ENCODE measurements around the gene VAV3. TPM values are rescaled to one million over a fixed set of nuclear protein-coding genes. Genes with fewer than 3 reads are reported as not detected.
"Not testable (repeated sequence)": the region's sequence is repeated elsewhere in the genome, so short reads cannot be mapped to it uniquely, and the experiment has no call there.

Gene VAV3
- polyA plus RNA-seq, 1 experiment: not detected

DNA sequence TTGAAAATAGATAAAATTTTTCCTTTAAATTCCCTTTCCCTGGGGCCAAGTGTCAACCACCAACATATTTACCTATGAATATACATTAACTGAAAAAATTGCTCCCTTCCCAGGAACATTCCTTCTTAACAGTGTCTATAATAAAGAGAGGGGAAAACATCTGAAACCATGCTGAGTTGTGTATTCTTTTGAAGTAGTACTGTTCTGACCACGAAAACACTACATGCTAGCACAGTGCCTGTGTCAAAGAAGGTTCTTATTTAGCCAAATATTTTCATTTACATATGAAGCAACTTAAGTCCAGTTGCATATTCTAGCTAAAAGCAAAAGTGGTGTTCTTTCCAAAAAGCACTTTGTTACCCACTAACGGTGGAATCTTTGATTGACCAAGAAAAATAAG, 311.2 kb downstream of the VAV3 start:
- Histone ChIP-seq H3K4me3 (ENCODE audit: low read depth, low read length) (no peak overlapping the region), H3K36me3 (ENCODE audit: control insufficient read depth, insufficient read depth, low read length) (no peaks in the 10 kb centered on the region), H3K27me3 (ENCODE audit: control insufficient read depth, insufficient read depth, low read length) (no peaks in the 10 kb centered on the region)
- TF ChIP-seq, protein P1, sequence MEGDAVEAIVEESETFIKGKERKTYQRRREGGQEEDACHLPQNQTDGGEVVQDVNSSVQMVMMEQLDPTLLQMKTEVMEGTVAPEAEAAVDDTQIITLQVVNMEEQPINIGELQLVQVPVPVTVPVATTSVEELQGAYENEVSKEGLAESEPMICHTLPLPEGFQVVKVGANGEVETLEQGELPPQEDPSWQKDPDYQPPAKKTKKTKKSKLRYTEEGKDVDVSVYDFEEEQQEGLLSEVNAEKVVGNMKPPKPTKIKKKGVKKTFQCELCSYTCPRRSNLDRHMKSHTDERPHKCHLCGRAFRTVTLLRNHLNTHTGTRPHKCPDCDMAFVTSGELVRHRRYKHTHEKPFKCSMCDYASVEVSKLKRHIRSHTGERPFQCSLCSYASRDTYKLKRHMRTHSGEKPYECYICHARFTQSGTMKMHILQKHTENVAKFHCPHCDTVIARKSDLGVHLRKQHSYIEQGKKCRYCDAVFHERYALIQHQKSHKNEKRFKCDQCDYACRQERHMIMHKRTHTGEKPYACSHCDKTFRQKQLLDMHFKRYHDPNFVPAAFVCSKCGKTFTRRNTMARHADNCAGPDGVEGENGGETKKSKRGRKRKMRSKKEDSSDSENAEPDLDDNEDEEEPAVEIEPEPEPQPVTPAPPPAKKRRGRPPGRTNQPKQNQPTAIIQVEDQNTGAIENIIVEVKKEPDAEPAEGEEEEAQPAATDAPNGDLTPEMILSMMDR (IDR thresholded peaks at IDR 0.05; ENCODE audit: insufficient read depth, low read depth, low read length): no peak
- no peak for DNase-seq (ENCODE audit: low read depth)
- POLR2A ChIA-PET: no interaction called here
- CTCF ChIA-PET: no interaction called here

DNA sequence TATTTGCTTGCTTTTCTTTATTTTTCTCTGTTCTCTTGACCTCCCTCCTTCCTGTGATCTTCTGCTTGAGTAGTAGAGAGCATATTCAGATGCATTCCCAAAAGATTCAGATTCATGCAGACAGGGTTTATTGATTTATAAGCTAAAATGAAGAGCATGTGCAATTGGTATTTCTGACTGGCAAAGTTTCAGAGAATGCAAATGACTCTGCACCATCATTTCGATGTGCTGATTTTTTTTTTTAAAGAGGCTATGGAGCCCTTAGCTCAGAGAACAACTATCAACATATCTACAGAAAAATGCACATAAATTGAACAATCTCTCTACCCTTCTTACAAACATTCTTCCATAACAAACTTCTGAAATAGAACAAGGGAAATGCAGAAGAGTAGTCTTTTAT, 312.0 kb downstream of the VAV3 start:
- DNase-seq (ENCODE audit: low read depth): no peak
- TF ChIP-seq, protein P1 (IDR thresholded peaks at IDR 0.05; ENCODE audit: insufficient read depth, low read depth, low read length): no peak
- no peaks in the 10 kb centered on the region for H3K36me3 ChIP-seq (ENCODE audit: control insufficient read depth, insufficient read depth, low read length)
- ChIA-PET CTCF (no interaction called here), POLR2A (no interaction called here)
- H3K4me3 ChIP-seq (ENCODE audit: low read depth, low read length): no peak overlapping the region
- no peaks in the 10 kb centered on the region for H3K27me3 ChIP-seq (ENCODE audit: control insufficient read depth, insufficient read depth, low read length)

DNA sequence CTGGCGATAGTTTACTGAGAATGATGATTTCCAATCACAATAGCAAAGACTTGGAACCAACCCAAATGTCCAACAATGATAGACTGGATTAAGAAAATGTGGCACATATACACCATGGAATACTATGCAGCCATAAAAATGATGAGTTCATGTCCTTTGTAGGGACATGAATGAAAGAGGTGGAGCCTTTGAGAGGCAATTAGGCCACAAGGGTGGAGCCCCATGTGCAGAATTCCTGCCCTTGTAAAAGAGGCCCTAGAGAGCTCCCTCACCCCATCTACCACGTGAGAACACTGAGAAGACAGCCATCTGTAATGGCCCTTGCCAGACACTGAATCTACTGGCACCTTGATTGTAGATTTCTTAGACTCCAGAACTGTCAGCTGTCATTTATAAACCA, 314.2 kb downstream of the VAV3 start:
- H3K36me3 ChIP-seq (ENCODE audit: control insufficient read depth, insufficient read depth, low read length); H3K27me3 ChIP-seq (ENCODE audit: control insufficient read depth, insufficient read depth, low read length); CTCF ChIA-PET; H3K4me3 ChIP-seq (ENCODE audit: low read depth, low read length); POLR2A ChIA-PET; DNase-seq (ENCODE audit: low read depth): not testable (repeated sequence)

DNA sequence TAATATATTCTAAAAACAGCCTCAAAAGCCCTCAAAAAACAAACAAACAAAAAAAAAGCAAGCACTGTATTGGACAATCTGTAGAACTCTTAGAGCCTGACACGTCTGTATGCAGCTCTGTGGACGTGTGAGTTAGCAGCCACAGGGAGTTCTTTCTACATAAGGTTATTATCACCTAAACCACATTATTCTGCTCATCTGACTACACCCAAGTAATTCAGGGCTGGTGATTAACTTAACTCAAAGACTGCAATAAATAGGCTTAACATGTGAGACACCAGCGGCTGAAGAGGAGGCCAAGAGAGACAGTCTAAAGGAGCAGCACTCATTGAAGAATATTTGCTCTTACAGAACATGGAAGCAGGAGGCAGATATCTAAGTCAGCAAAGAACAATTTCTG, 316.0 kb downstream of the VAV3 start:
- no peak for DNase-seq (ENCODE audit: low read depth)
- no peak overlapping the region for H3K4me3 ChIP-seq (ENCODE audit: low read depth, low read length)
- H3K36me3 ChIP-seq (ENCODE audit: control insufficient read depth, insufficient read depth, low read length): no peaks in the 10 kb centered on the region
- TF ChIP-seq, protein P1 (IDR thresholded peaks at IDR 0.05; ENCODE audit: insufficient read depth, low read depth, low read length): no peak
- no peaks in the 10 kb centered on the region for H3K27me3 ChIP-seq (ENCODE audit: control insufficient read depth, insufficient read depth, low read length)
- ChIA-PET CTCF (no interaction called here), POLR2A (no interaction called here)

DNA sequence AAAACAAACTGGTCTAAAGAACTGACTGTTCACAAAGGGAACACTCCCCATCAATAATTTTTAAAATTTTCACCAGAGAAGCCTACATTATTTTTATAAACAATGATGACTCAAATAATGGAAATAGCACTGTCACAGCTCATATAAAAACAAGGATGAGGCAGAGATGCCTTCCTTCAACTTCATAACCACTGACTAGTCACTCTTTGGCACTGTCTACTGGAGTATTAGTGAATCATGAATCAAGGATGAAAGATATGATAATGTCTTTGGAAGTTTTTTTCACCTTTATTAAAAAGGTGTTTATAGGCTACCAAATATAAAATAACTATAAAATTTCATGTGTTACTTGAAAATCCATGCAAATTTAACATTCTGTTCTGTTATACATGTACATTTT, 316.9 kb downstream of the VAV3 start:
- POLR2A ChIA-PET: no interaction called here
- no peaks in the 10 kb centered on the region for H3K27me3 ChIP-seq (ENCODE audit: control insufficient read depth, insufficient read depth, low read length)
- TF ChIP-seq, protein P1 (IDR thresholded peaks at IDR 0.05; ENCODE audit: insufficient read depth, low read depth, low read length): no peak
- H3K4me3 ChIP-seq (ENCODE audit: low read depth, low read length): no peak overlapping the region
- no peaks in the 10 kb centered on the region for H3K36me3 ChIP-seq (ENCODE audit: control insufficient read depth, insufficient read depth, low read length)
- CTCF ChIA-PET: no interaction called here
- DNase-seq (ENCODE audit: low read depth): no peak

DNA sequence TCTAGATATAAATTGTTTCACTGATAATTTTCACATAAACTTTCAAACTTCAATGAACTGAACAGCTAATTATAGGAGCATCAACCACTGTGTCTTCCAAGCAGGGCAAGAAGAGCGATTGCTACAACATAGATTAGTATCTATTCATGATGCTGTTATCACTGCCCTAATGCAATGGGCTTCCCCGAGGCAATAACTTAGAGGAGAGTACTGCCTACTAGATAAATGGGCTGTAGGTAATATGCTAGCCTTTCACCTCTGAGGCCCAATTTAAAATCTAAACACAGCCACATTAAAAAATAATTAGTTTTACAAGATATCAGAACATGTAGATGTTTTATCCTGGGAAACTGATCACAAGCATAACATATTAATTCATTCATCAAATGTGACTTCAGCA, 318.0 kb downstream of the VAV3 start:
- ChIA-PET CTCF (no interaction called here), POLR2A (no interaction called here)
- no peak for DNase-seq (ENCODE audit: low read depth)
- Histone ChIP-seq H3K4me3 (ENCODE audit: low read depth, low read length) (no peak overlapping the region), H3K36me3 (ENCODE audit: control insufficient read depth, insufficient read depth, low read length) (no peaks in the 10 kb centered on the region), H3K27me3 (ENCODE audit: control insufficient read depth, insufficient read depth, low read length) (no peaks in the 10 kb centered on the region)
- TF ChIP-seq, protein P1 (IDR thresholded peaks at IDR 0.05; ENCODE audit: insufficient read depth, low read depth, low read length): no peak

Measured in BJ (cell line).